Neural cell (in vitro differentiated cells): ENCODE data around the gene KRT2. TPM values are rescaled to one million over a fixed set of nuclear protein-coding genes. Genes with fewer than 3 reads are reported as not detected.

ENCODE experiments used
- H2AFZ ChIP-seq: fragments of 200-600, 300-800 bp; sonication (generic), shearing (Covaris generic); 2 replicates; pipeline ENCODE4 v1.6.0; 2014; ENCODE audit warnings: low read depth, mild to moderate bottlenecking, antibody characterized with exemption, low read length, moderate library complexity
- H3F3A ChIP-seq: fragments of 200-600 bp; shearing (Covaris generic); 2 replicates; pipeline ENCODE4 v1.6.1; 2016; ENCODE audit warnings: mild to moderate bottlenecking, moderate library complexity, mixed read lengths, antibody characterized with exemption, low read length; ENCODE audit not compliant: insufficient read depth, poor library complexity, severe bottlenecking
- H3K27ac ChIP-seq: fragments of 200-600, 300-800 bp; sonication (generic), shearing (Covaris generic); 2 replicates; pipeline ENCODE4 v1.5.1; 2014; ENCODE audit warnings: mild to moderate bottlenecking, low read length, moderate library complexity
- H3K27me3 ChIP-seq: fragments of 300-800, 200-600 bp; sonication (generic), shearing (Covaris generic); 2 replicates; pipeline ENCODE4 v1.6.0; 2014; ENCODE audit warnings: mild to moderate bottlenecking, low read depth, low read length, moderate library complexity; ENCODE audit not compliant: insufficient read depth
- H3K36me3 ChIP-seq: fragments of 300-800, 200-600 bp; sonication (generic), shearing (Covaris generic); 2 replicates; pipeline ENCODE4 v1.5.1; 2014; ENCODE audit warnings: mild to moderate bottlenecking, antibody characterized with exemption, low read length, moderate library complexity; ENCODE audit not compliant: insufficient read depth
- H3K4me2 ChIP-seq: fragments of 300-800, 200-600 bp; sonication (generic), shearing (Covaris generic); 2 replicates; pipeline ENCODE4 v1.6.0; 2014; ENCODE audit warnings: mild to moderate bottlenecking, low read length
- H3K4me3 ChIP-seq: fragments of 300-800, 200-600 bp; sonication (generic), shearing (Covaris generic); 2 replicates; pipeline ENCODE4 v1.5.1; 2014; ENCODE audit warnings: mild to moderate bottlenecking, low read length, moderate library complexity
- H3K79me2 ChIP-seq: fragments of 200-600 bp; shearing (Covaris generic); replicated peaks from 2 replicates; pipeline ENCODE4 v1.6.0; 2014; ENCODE audit warnings: mild to moderate bottlenecking, low read length, moderate library complexity; ENCODE audit not compliant: insufficient read depth
- H3K9ac ChIP-seq: fragments of 300-800, 200-600 bp; sonication (generic), shearing (Covaris generic); 2 replicates; pipeline ENCODE4 v1.6.1; 2016; ENCODE audit warnings: mild to moderate bottlenecking, low read length, mixed read lengths
- H3K9me2 ChIP-seq: fragments of 200-600 bp; shearing (Covaris generic); 2 replicates; pipeline ENCODE4 v1.6.1; 2016; ENCODE audit warnings: mild to moderate bottlenecking, low read length, mixed read lengths; ENCODE audit not compliant: insufficient read depth
- H3K9me3 ChIP-seq: fragments of 200-600, 300-800 bp; sonication (generic), shearing (Covaris generic); 2 replicates; pipeline ENCODE4 v1.6.1; 2016; ENCODE audit warnings: mild to moderate bottlenecking, mixed run types, low read length, moderate library complexity, mixed read lengths
- H4K20me1 ChIP-seq: fragments of 200-600 bp; shearing (Covaris generic); 2 replicates; pipeline ENCODE4 v1.6.1; 2016; ENCODE audit warnings: mild to moderate bottlenecking, mixed run types; ENCODE audit not compliant: insufficient read depth
- EP300 ChIP-seq: fragments of 450-650 bp; conservative IDR thresholded peaks from 2 replicates; pipeline ENCODE4 v1.6.1; 2014; ENCODE audit warnings: antibody characterized with exemption, mild to moderate bottlenecking, moderate library complexity; ENCODE audit not compliant: poor library complexity, severe bottlenecking
- MXI1 ChIP-seq: fragments of 450-650 bp; conservative IDR thresholded peaks from 2 replicates; pipeline ENCODE4 v1.6.1; 2014; ENCODE audit warnings: antibody characterized with exemption, mild to moderate bottlenecking; ENCODE audit not compliant: poor library complexity, severe bottlenecking
- POLR2AphosphoS5 ChIP-seq: IDR thresholded peaks from 2 replicates; pipeline ENCODE4 v1.6.1; 2012
- RAD21 ChIP-seq: fragments of 450-650 bp; conservative IDR thresholded peaks from 2 replicates; pipeline ENCODE4 v1.6.1; 2014; ENCODE audit warnings: antibody characterized with exemption, mild to moderate bottlenecking, moderate library complexity
- REST ChIP-seq: IDR thresholded peaks from 2 replicates; pipeline ENCODE4 v1.6.1; 2012; ENCODE audit warnings: borderline replicate concordance
- SMC3 ChIP-seq: fragments of 450-650 bp; conservative IDR thresholded peaks from 2 replicates; pipeline ENCODE4 v1.6.1; 2014; ENCODE audit warnings: antibody characterized with exemption, mild to moderate bottlenecking, moderate library complexity; ENCODE audit not compliant: poor library complexity
- TAF1 ChIP-seq: IDR thresholded peaks from 2 replicates; pipeline ENCODE4 v1.6.1; 2012; ENCODE audit warnings: low read depth
- polyA plus RNA-seq: library from polyadenylated mRNA; depleted of rRNA; stranded (reverse); fragments of >200 nt; gene quantifications from 2 replicates; pipeline ENCODE4 v1.2.3, GENCODE V29; 2014
- TF ChIP-seq, protein P1 (sequence below): fragments of 450-650 bp; IDR thresholded peaks from 2 replicates; pipeline ENCODE4 v1.5.1; 2014; ENCODE audit warnings: antibody characterized with exemption, mild to moderate bottlenecking, moderate library complexity; ENCODE audit not compliant: poor library complexity, severe bottlenecking

KRT2 gene
- polyA plus RNA-seq, 1 donor from 2014 or later = not detected

DNA sequence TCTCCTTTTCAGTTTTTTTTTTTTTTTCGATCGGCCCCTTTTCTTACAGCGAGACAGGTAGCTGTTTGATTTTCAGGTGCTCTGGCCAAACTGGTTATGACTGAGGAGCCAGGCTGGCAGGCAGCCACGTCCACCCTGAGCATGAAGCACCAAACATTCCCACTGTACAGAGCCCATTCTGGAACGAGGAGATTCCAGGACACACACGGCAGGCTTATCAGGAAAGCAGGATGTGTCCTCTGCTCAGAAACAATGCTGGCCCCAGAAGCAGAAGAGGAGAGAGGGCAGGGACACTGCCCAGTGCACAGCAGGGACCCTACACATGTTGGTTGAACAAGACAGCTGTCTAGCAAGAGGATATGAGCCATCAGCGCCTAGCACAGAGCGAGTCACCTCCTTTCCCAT, 3.7 kb upstream of the KRT2 start:
- Histone ChIP-seq H3F3A (no peaks in the 10 kb centered on the region), H3K4me2 (no peak overlapping the region), H3K9me3 (no peaks in the 10 kb centered on the region), H3K4me3 (no peak overlapping the region), H3K9me2 (no peaks in the 10 kb centered on the region), H3K36me3 (no peaks in the 10 kb centered on the region), H3K79me2 (no peaks in the 10 kb centered on the region), H3K9ac (no peak overlapping the region), H2AFZ (no peak overlapping the region), H3K27ac (no peak overlapping the region), H3K27me3 (no peaks in the 10 kb centered on the region), H4K20me1 (no peaks in the 10 kb centered on the region)
- TF ChIP-seq RAD21 (no peak), SMC3 (no peak), REST (no peak), EP300 (no peak), POLR2AphosphoS5 (no peak), TAF1 (no peak), MXI1 (no peak)
- TF ChIP-seq, protein P1, sequence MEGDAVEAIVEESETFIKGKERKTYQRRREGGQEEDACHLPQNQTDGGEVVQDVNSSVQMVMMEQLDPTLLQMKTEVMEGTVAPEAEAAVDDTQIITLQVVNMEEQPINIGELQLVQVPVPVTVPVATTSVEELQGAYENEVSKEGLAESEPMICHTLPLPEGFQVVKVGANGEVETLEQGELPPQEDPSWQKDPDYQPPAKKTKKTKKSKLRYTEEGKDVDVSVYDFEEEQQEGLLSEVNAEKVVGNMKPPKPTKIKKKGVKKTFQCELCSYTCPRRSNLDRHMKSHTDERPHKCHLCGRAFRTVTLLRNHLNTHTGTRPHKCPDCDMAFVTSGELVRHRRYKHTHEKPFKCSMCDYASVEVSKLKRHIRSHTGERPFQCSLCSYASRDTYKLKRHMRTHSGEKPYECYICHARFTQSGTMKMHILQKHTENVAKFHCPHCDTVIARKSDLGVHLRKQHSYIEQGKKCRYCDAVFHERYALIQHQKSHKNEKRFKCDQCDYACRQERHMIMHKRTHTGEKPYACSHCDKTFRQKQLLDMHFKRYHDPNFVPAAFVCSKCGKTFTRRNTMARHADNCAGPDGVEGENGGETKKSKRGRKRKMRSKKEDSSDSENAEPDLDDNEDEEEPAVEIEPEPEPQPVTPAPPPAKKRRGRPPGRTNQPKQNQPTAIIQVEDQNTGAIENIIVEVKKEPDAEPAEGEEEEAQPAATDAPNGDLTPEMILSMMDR = no peak

DNA sequence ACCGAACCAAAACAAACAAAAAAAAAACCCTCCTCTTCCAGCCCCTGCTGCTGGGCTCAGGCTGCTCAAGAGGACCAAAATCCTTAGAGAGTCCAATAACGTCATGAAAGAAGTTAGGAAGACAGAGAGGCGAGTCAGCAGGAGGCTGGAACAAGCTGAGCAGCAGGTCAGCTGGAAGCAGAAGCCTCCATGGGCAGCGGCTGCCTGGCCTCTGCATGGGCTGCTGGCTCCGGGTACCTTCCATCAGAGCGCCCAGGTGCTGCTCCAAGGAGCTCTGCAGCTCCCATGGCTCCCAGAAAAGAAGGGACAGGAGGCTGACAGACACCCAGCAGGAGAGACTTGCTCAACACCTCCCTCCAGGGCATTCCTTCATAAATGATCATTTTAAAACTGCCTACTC, 3.2 kb upstream of the KRT2 start:
- Histone ChIP-seq H3K79me2 (no peaks in the 10 kb centered on the region), H4K20me1 (no peaks in the 10 kb centered on the region), H3K4me2 (no peak overlapping the region), H3K9ac (no peak overlapping the region), H3K9me3 (no peaks in the 10 kb centered on the region), H2AFZ (no peak overlapping the region), H3K4me3 (no peak overlapping the region), H3F3A (no peaks in the 10 kb centered on the region), H3K36me3 (no peaks in the 10 kb centered on the region), H3K9me2 (no peaks in the 10 kb centered on the region), H3K27me3 (no peaks in the 10 kb centered on the region), H3K27ac (no peak overlapping the region)
- TF ChIP-seq TAF1 (no peak), MXI1 (no peak), REST (no peak), SMC3 (no peak)
- TF ChIP-seq, protein P1 = no peak
